ENCODE results near the gene BLZF1. TPM values are rescaled to one million over a fixed set of nuclear protein-coding genes. Genes with fewer than 3 reads are reported as not detected.

Gene BLZF1
- total RNA-seq, 1 donor from 2014 or later = 15.7 TPM

GRCh38 chr1:169371404-169371803, 3.4 kb downstream of the BLZF1 start:
- H3K27ac Mint-ChIP-seq (ENCODE audit: unreplicated experiment) = no peak overlapping the region
- no peaks in the 10 kb centered on the region for H3K27me3 Mint-ChIP-seq (ENCODE audit: unreplicated experiment)
- no peak overlapping the region for H3K4me3 Mint-ChIP-seq (ENCODE audit: unreplicated experiment)
- TF ChIP-seq CTCF (IDR thresholded peaks at IDR 0.05; ENCODE audit: partially characterized antibody, unreplicated experiment) = no peak
- no peaks in the 10 kb centered on the region for H3K36me3 Mint-ChIP-seq (ENCODE audit: unreplicated experiment)
- no peaks in the 10 kb centered on the region for H3K4me1 Mint-ChIP-seq (ENCODE audit: low read depth, unreplicated experiment)
- no peaks in the 10 kb centered on the region for H3K9me3 Mint-ChIP-seq (ENCODE audit: unreplicated experiment)
- DNase-seq = no peak

GRCh38 chr1:169381162-169381561, 13.2 kb downstream of the BLZF1 start:
- H3K36me3 Mint-ChIP-seq (ENCODE audit: unreplicated experiment) = no peaks in the 10 kb centered on the region
- no peak for DNase-seq
- no peak overlapping the region for H3K4me3 Mint-ChIP-seq (ENCODE audit: unreplicated experiment)
- no peak for TF ChIP-seq CTCF (IDR thresholded peaks at IDR 0.05; ENCODE audit: partially characterized antibody, unreplicated experiment)
- no peaks in the 10 kb centered on the region for H3K27me3 Mint-ChIP-seq (ENCODE audit: unreplicated experiment)
- no peaks in the 10 kb centered on the region for H3K9me3 Mint-ChIP-seq (ENCODE audit: unreplicated experiment)
- no peak overlapping the region for H3K27ac Mint-ChIP-seq (ENCODE audit: unreplicated experiment)
- H3K4me1 Mint-ChIP-seq (ENCODE audit: low read depth, unreplicated experiment) = no peaks in the 10 kb centered on the region

GRCh38 chr1:169383449-169383848, 15.5 kb downstream of the BLZF1 start:
- no peak overlapping the region for H3K27ac Mint-ChIP-seq (ENCODE audit: unreplicated experiment)
- no peak for DNase-seq
- no peak overlapping the region for H3K4me3 Mint-ChIP-seq (ENCODE audit: unreplicated experiment)
- no peaks in the 10 kb centered on the region for H3K36me3 Mint-ChIP-seq (ENCODE audit: unreplicated experiment)
- H3K9me3 Mint-ChIP-seq (ENCODE audit: unreplicated experiment) = no peaks in the 10 kb centered on the region
- H3K27me3 Mint-ChIP-seq (ENCODE audit: unreplicated experiment) = no peaks in the 10 kb centered on the region
- no peak for TF ChIP-seq CTCF (IDR thresholded peaks at IDR 0.05; ENCODE audit: partially characterized antibody, unreplicated experiment)
- H3K4me1 Mint-ChIP-seq (ENCODE audit: low read depth, unreplicated experiment) = no peaks in the 10 kb centered on the region

GRCh38 chr1:169387399-169387798, 19.4 kb downstream of the BLZF1 start:
- no peak for TF ChIP-seq CTCF (IDR thresholded peaks at IDR 0.05; ENCODE audit: partially characterized antibody, unreplicated experiment)

GRCh38 chr1:169390303-169390702, 22.3 kb downstream of the BLZF1 start:
- Mint-ChIP-seq H3K9me3 (ENCODE audit: unreplicated experiment) (no peaks in the 10 kb centered on the region), H3K4me3 (ENCODE audit: unreplicated experiment) (no peak overlapping the region), H3K27me3 (ENCODE audit: unreplicated experiment) (no peaks in the 10 kb centered on the region), H3K4me1 (ENCODE audit: low read depth, unreplicated experiment) (no peaks in the 10 kb centered on the region), H3K36me3 (ENCODE audit: unreplicated experiment) (peaks cover 8% of the 10 kb centered on the region), H3K27ac (ENCODE audit: unreplicated experiment) (no peak overlapping the region)
- no peak for TF ChIP-seq CTCF (IDR thresholded peaks at IDR 0.05; ENCODE audit: partially characterized antibody, unreplicated experiment)
- DNase-seq = no peak

More at GRCh38 chr1:169387399-169387798, 19.4 kb downstream of the BLZF1 start:
- DNase-seq = no peak
- H3K4me3 Mint-ChIP-seq (ENCODE audit: unreplicated experiment) = no peak overlapping the region
- H3K36me3 Mint-ChIP-seq (ENCODE audit: unreplicated experiment) = peaks cover 8% of the 10 kb centered on the region
- no peak overlapping the region for H3K27ac Mint-ChIP-seq (ENCODE audit: unreplicated experiment)
- no peaks in the 10 kb centered on the region for H3K27me3 Mint-ChIP-seq (ENCODE audit: unreplicated experiment)
- H3K9me3 Mint-ChIP-seq (ENCODE audit: unreplicated experiment) = no peaks in the 10 kb centered on the region
- H3K4me1 Mint-ChIP-seq (ENCODE audit: low read depth, unreplicated experiment) = no peaks in the 10 kb centered on the region
